ENCODE measurements around the gene UCP3. TPM values are rescaled to one million over a fixed set of nuclear protein-coding genes. Genes with fewer than 3 reads are reported as not detected.
"Not testable (repeated sequence)": the region's sequence is repeated elsewhere in the genome, so short reads cannot be mapped to it uniquely, and the experiment has no call there.

UCP3 gene
- polyA plus RNA-seq, 4 donors = 1.4 to 5.3 (median 3.0) TPM

DNA sequence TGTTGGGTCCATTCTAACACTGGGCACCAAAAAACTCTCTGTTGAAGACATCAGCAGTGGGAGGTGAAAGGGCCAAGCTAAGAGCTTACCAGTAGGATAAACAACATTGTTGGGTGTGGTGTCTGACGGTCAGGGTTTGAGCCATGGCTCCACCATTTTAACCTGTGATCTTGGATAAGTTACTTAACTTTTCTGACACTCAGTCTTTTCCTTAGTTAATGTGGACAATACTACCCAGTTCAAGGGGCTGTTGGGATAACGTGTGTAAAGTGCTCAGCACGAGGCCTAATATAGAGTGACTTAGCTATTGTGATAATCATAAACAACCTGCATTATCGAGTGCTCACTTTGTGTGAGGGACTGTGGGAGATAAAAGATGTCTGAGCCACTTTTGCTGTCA is 6.1 kb downstream of the UCP3 start:
- DNase-seq (ENCODE audit: low read depth in 4 of 4, low spot score in 2 of 4) = no peak

DNA sequence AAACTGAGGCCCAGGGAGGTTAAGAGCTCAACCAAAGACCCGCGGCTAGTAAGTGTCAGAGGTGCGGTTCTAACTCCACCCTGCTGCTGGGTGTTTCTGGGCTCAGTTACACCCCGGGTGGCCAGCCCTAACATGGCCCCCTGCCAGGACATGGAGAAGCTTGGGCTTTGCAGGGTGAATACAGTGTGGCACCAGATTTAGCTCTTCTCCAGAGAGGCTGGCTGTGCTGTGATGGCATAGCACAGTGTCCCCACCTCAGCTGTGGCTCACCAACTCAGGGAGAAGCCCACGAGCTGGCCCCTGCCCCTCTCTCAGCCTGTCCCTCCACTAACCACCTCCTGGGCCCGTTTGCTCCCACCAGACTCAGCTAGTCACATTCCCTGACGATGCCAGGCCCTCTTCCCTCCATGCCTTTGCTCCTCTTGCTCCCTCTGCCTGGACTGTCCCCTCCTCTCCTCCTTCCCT is 7.0 kb downstream of the UCP3 start:
- no peak for DNase-seq (ENCODE audit: low read depth in 4 of 4, low spot score in 2 of 4)

DNA sequence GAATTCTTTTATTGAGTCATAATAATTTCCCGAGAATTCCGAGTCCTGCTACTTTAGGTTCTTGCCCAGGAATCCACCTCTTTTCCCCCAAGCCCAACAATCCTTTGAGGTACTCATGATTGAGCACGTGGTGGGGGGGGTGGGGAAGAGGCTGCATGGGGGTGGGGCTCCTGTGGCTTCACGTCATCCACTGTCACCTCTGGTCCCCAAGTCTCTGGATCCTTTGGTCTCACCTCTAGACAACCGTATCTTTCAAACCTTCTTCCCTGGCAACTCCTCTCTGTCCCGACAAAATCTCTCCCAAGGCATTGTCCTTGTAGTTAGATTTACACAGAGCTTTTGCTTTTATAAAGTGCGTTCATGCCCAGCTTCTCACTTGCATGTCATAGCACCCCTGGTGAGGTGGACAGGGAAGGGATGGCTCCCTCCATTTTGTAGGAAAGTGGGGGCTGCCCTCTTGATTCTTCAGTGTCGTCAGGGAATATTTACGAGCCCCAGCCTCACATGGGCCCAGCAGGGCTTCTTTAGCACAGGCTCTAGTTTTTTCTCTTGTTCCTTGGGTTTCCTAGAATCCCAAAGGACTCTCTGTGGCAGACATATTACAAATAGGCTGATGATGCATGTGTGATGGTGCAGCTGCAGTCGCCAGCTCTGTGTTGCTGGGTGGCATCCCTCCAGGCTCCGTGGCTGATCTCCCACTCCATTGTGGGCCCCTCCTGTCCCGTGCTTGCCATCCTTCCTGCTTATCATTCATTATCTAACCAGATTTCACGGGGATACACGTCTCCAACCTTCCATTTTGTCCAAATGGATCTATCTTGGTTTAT is 8.4 kb downstream of the UCP3 start:
- no peak for DNase-seq (ENCODE audit: low read depth in 4 of 4, low spot score in 2 of 4)

DNA sequence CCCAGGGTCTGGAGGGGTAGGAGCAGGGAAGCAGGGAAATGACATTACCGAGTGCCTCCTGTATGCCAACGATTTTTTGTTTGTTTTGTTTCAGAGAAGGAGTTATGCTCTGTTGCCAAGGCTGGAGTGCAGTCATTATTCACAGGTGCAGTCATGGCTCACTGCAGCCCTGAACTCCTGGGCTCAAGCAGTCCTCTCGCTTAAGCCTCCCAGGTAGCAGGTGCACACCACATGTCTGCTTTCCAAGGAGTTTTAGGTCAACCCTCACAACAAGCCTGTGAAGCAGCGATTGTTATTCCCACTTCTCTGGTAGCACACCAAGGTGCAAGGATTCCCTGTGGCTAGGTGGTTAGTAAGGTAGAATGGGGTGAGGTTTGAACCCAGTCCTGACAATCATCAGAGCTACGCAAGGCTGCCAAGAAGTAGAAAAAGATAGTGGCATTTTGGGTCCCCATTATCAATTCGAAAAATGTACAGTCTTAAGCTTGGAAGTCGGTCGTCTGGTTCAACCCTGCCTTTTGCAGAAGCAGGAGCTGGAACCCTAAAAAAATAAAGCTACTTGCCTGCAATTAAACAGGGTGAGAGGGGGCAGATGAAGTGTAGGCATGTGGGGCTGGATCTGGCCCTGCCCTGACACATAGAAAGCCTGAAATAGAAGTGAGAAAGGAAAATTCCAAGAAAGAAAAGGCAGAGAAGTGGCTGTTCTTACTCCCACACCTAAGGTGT is 9.1 kb downstream of the UCP3 start:
- DNase-seq (ENCODE audit: low read depth in 4 of 4, low spot score in 2 of 4) = no peak

DNA sequence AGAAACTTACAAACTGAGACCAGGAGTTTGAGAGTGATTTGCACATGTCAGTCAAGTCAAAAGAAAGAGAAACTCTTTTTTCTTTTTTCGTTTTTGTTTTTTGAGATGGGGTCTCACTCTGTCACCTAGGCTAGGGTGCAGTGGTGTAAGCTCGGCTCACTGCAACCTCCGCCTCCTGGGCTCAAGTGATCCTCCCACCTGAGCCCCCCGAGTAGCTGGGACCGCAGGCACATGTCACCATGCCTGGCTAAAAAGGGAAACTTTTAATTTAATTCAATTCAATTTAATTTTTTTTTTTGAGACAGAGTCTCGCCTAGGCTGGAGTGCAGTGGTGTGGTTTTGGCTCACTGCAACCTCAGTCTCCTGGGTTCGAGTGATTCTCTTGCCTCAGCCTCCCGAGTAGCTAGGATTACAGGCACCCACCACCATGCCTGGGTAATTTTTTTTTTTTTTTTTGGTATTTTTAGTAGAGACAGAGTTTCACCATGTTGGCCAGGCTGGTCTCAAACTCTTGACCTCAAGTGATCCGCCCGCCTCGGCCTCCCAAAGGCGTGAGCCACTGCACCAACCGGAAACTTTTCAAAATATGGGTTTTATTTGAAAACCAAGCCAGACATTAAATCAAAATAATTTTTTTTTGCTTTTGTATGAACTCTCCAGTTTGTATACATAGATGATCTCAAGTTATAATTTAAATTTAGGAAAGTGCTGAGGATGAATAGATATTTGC is 9.9 kb downstream of the UCP3 start:
- DNase-seq (ENCODE audit: low read depth in 4 of 4, low spot score in 2 of 4) = no peak

DNA sequence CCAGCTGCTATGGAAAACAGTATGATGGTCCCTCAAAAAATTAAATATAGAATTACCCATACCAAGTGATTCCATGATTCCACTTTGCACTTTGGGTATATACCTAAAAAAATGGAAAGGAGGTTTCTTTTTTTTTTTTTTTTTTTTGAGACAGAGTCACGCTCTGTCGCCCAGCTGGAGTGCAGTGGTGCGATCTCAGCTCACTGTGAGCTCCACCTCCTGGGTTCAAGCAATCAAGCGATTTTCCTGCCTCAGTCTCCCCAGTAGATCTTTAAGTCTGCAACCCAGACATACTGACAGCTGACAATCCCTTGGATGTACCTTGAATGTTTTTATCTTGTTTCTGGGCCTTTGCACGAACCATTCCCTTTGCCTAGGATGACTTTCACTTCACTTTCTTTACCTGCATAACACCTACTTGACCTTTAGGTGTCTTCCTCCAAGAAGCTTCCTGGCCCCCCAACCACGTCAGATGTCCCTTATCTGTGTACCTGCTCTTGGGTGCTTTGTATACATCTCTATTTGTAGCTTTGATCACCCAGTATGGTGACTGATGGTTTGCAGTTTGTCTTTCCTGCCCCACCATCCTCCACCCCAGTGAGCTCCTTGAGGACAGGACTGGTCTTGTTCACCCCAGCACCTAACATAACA is 11.6 kb downstream of the UCP3 start:
- no peak for DNase-seq (ENCODE audit: low read depth in 4 of 4, low spot score in 2 of 4)

DNA sequence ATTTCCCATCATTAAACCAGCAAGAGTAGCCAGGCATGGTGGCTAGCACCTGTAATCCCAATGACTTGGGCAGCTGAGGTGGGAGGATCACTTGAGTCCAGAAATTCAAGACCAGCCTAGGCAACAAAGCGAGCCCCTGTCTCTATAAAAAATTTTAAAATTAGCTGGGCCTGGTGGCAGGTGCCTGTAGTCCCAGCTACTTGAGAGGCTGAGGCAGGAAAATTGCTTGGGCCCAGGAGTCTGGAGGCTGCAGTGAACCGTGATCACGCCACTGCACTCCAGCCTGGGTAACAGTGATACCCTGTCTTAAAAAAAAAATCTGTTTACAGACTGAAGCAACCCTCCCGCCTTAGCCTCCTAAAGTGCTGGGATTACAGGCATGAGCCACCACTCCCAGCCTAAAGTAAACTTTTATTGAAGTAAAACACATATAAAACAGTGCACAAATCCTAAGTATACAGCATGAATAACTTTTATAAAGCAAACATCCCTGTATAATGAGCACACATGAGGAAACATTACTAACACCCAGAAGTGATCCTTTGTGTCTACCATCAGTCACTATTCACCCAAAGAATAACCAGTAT is 12.6 kb downstream of the UCP3 start:
- no peak for DNase-seq (ENCODE audit: low read depth in 4 of 4, low spot score in 2 of 4)

DNA sequence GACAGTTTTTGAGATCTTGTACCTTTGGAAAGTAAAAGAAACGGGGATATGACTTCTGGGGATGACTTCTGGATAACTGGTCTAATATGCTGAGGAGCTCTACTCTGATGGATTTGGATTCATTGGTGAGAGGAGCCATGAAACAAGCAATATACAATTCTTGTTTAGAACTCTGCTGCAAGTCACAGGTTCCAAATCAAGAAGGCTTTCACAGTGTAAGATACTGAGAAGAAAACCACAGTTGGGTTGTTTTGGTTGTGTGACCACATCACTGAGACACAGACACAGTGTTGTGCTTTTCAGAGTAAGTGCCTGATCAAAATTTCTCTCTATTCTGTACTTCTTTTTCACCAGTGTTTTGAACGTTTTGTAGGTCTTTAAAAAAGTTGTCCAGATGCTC is 13.2 kb downstream of the UCP3 start:
- no peak for DNase-seq (ENCODE audit: low read depth in 4 of 4, low spot score in 2 of 4)

DNA sequence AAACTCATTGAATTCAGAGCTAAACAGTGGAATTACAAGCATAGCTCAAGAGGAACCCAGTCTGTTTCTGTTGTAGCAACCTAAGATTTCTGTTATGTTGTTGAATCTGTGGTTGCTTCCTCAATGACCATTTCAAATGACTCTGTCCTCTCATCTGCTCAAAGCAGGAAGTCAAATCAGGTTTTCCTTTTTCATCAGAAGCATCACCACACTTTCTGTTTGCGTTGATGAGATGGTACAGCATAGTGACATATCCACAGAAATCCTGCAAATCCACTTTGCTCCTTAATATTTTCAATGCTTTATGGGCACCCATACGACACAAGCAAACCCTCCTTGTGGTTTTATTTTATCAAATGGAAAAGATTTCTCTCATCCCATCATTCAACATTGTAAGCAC is 13.6 kb downstream of the UCP3 start:
- no peak for DNase-seq (ENCODE audit: low read depth in 4 of 4, low spot score in 2 of 4)

DNA sequence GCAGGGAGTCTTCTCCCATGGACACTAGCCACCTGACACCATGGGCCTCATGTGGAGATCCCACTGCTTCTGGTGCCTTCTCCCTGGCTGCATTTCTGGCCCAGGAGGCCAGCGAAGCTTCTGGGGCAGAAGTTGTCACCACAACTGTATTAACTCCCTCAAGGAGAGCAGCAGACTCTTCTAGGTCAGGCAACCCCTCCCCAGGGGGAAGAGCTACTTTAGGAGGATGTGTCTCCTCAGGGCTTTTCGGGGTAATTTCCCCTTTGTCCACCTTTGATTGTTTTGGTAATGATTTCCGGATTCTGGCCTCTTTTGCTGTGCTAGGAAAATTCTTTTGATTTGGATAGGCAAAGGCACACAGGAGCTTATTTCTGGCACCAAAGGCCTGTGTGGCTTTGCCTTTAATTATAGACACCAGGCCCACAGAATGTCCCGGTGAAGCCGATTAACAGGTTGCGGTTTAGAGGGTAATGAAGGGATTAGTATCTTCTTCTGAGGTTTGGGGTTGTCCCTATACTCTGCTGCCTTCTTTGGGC is 17.3 kb downstream of the UCP3 start:
- DNase-seq (ENCODE audit: low read depth in 4 of 4, low spot score in 2 of 4) = no peak

DNA sequence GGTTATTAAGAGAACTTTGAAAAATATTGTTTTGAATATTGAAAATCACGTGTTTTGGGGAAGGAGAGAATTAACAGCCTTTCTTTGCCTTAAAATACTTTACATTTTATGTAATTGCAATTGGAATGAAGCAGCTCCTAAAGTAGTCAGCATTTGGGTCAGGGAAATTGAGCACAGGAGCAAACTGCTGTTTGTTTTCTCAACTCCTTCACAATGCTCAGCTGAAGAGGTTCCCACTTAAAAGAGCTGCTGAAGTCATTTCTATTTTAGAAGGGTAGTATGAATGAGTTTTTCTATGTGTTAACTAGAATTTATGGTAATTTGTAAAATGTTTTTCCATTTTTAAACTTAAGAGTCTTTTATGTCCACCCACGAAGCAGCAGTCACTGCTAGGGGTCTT is 18.2 kb downstream of the UCP3 start:
- DNase-seq (ENCODE audit: low read depth in 4 of 4, low spot score in 2 of 4) = no peak

DNA sequence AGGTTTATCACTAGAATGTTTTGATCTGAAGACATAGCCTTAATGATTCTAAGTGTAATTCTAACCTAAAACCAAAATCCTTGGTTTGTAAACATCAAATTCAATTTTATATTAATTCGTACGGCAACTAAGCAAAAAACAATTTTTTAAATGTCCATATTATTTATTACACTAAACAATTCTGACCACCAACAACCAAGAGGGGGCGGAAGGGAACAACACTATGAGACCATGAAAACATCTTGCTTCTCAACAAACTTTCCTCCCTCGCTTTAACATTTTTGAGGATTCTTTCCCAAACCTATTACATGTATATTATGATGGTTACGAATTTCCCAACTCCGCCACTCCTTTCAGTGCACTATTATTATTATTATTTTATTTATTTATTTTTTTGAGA is 19.7 kb downstream of the UCP3 start:
- DNase-seq (ENCODE audit: low read depth in 4 of 4, low spot score in 2 of 4) = no peak

DNA sequence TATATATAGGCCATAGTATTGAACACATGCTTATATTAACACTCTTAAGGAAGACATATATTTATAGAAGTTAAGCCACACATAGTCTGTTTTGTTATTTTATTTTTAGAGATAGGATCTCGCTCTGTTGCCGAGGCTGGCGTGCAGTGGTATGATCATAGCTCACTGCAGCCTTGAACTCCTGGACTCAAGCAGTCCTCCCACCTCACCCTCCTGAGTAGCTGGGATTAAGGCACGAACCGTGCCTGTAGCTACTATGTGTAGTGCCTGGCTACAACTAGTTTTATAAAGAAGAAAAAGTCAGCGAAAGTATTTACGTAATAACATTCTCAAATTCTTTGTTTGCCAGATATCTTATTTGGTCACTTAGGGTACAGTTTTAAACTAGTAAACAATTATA is 20.7 kb downstream of the UCP3 start:
- no peak for DNase-seq (ENCODE audit: low read depth in 4 of 4, low spot score in 2 of 4)

DNA sequence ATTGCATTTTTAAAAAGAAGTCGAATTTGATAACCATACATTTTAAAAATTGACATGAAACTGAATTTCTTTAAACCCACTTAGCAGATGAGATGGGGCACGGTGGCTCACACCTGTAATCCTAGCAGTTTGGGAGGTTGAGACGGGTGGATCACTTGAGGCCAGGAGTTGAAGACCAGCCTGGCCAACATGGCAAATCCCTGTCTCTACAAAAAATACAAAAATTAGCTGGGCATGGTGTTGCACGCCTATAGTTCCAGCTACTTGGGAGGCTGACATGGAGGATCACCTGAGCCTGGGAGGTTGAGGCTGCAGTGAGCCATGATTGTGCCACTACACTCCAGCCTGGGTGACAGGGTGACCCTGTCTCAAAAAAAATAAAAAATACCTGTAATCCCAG is 23.2 kb downstream of the UCP3 start:
- not testable (repeated sequence) for DNase-seq (ENCODE audit: low read depth in 4 of 4, low spot score in 2 of 4)

DNA sequence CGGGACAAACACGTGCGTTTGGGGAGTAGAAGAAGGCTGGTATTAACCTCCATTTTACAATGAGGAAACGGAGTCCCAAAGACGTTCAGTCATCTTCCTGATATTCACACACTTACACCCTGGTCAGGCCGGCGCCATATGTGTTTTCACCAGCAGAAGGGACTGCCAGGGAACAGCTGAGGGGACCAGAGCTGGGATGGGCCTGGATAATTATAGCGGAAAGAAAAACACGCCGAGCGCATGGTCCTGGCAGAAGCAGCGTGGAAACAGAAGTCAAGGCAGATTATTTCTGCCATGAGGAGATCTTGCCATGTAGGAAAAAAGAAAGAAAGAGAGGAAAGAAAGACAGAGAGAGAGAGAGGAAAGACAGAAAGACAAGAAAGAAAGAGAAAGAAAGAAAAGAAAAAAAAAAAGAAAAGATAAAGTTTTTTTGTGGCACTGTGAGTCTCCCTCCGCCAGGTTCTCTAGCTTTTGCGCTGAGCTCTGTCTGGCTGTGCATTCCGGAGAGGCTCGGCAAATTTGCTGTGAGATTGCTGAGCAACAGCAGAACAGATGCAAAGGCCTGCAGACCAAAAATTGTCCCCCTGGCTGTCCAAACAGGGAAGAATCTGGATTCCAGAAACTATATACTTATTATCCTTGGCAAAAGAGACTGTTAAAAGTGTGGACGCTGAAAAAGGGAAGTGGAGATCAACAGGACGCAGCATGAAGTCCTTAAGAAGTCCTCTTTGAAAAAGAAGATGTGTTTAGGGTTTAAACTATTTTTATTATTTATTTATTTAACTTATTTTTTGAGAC is 24.9 kb downstream of the UCP3 start:
- no peak for DNase-seq (ENCODE audit: low read depth in 4 of 4, low spot score in 2 of 4)

DNA sequence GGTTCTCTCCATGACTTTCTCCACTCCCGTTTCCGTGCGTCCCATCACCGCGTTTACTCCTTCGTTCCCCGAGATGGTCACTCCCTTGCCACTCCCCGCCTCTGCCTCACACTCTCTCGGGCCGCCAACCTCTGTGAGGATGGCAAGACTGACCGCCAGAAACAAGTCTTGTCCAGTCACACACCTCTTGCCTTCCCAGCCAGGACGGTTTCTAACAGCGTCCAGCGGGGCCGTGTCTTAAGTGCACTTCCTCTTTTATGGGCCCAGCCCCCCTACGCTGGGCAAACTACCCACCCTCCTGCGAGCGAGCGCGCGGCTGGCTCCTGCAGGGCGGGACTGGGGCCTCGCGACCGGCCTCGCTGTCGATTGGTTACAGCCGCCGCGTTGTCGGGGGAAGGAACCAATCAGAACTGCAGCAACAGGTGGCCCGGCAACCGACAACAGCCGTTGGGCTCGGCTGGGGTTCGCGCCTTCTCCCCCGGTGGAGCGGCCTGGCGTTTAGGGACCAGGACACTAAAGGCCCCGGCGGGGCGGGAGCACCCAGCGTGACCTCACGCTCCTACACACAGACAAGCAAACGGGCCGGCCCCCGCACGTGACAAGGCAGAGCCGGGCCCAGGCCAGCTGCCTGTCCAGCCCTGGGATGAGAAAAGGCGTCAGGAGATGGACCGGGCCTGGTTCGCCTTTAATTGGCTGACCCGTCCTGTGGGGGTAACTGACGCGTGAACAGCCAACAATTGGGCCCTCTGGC is 25.7 kb downstream of the UCP3 start:
- peak in 3 of 4 donors; percentile 76 to 84 (median 80) for DNase-seq (ENCODE audit: low read depth in 4 of 4, low spot score in 2 of 4)

DNA sequence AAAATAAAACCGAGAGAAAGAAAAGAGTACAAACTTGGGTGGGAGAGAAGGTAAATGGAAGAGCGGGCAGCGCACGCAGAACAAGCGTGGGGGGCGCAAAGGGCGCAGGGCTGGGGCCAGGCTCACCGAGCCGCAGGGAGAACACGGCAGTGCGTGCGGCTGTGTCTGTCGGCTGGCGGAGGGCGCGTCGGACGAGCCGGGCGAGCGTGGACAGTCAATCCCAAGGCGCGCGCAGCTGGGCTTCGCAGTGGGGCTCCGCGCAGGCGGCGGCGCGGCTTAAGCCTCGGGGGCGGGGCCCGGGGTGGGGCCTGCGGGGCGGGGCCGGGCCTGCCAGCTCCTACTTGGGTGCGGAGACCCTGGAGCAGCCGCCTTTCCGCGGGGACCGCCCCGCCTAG is 26.3 kb downstream of the UCP3 start, which contains the start of gene UCP2:
TSS of gene UCP2 (minus strand) at position 249 of the 395 bp plus-strand sequence. CDS start 4,465 bp downstream, outside the sequence.
- peak in 2 of 4 donors; percentile 48 to 56 for DNase-seq (ENCODE audit: low read depth in 4 of 4, low spot score in 2 of 4)

DNA sequence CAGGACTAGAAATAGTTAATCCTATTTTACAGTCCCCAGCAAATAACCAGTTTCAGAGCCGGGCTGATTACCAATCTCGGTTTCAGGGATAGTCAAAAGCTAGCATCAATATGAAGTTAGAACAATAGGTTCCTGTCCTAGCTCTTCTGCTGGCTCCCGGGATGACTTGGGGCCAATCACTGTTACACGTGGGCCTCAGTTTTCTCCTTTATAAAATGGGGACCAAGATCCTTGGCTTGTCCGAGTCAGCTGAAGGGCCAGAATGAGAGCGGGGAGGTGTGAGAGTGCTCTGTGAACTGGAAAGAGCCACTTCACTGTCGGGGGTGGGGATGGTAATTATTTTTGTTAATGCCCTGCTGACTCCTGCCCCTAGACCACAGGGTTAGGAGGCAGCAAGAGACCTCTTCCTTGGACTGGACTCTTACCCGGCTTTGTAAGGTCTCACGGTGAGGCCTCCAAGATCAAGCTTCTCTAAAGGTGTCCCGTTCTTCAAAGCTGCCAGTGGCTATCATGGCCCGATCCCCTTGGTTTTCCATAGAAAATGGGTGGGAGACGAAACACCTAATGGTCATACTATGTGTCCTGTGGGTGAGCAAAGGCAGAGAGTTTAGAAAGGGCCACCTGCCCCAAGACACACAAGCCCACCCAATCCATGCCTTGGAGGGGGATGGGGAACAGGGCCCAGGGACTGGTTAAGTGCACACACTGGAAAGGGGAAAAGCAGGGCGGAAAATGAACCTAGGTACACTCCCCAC is 27.7 kb downstream of the UCP3 start:
- no peak for DNase-seq (ENCODE audit: low read depth in 4 of 4, low spot score in 2 of 4)
